ENCODE measurements around the gene OLFM1. TPM values are rescaled to one million over a fixed set of nuclear protein-coding genes. Genes with fewer than 3 reads are reported as not detected.

Gene OLFM1
- total and polyA plus RNA-seq, 2 donors = 24.5 to 28.3 TPM

DNA sequence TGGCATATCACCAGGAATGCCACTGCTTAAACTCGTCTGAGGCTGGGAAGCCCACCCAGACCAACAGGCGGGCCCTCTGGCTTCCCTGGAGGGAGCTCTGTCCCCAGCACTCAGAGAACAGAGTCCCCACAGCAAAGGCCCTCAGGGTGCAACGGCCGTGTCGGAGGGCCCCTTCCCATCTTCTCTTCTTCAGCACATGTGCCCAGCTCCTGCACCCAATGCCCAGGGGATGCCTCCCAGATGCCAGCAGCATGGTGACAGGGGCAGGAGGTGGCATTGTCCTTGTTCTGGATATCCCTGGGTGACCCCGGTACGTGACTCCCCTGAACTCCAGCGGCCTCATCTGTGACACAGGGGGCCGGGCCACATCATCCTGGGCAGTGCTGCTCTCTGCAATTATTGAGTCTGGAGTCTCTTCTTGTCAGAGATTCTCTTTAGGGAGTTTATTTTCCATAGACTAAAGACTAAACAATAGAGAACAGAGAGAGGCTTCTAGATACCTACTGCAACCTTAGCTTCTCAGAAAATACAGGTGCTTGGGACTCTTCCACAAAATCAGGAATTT, 13.6 kb upstream of the OLFM1 start:
- Histone ChIP-seq H3K27ac (ENCODE audit: low read depth in 1 of 2, low read length in 1 of 2) (no peak overlapping the region), H3K4me3 (ENCODE audit: low read length in 2 of 2) (no peak overlapping the region), H3K9me3 (ENCODE audit: control insufficient read depth in 2 of 2, insufficient read depth in 1 of 2, low read length in 1 of 2) (no peaks in the 10 kb centered on the region), H3K27me3 (ENCODE audit: control insufficient read depth in 2 of 2, insufficient read depth in 1 of 2, low read length in 1 of 2) (peaks cover 21 to 66% of the 10 kb centered on the region in 2 donors), H3K36me3 (ENCODE audit: control insufficient read depth in 2 of 2, insufficient read depth in 2 of 2, low read length in 1 of 2) (no peaks in the 10 kb centered on the region), H3K4me1 (ENCODE audit: control insufficient read depth in 2 of 2, insufficient read depth in 2 of 2, low read length in 2 of 2) (no peaks in the 10 kb centered on the region)
- 93% methylated on average over 9 of the region's 9 CpGs for WGBS
- DNase-seq (ENCODE audit: low read depth in 6 of 9, low spot score in 9 of 9) = no peak

DNA sequence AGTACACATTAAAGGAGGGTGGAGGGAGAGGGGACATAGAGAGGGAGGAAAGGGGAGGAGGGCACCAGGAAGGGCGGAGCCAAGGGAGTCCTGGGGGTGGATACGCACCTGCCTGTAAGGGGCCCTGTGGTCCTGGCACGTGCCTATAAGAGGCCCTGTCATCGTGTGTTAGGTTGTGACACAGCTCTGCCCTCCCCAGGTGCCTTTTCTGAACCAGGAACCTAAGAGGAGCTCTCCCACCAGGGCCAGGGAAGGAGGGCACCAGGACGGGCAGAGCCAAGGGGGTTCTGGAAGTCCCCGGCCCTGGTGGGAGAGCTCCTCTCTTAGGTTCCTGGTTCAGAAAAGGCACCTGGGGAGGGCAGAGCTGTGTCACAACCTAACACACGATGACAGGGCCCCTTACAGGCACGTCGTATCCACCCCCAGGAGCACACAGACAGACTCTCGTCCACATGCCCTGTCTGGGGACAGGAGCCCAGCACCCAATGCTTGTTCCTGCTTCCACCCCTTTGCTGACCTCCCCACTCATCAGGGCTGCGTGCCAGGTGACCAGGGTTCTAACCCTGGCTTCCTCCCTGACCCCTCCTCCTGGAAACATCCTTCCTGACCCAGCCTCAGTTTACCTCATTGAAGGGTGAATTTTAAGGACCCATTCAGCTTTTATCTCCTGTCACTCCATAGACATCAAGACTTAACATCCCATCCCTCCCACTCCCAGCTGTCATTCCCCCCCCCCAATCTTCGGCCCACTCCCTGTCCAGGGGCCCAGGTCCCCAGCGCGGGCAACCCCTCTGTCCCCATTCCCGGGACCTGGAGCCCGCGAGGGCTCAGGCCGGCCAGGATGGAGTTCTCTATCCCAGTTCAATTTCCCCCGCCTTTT, 12.9 kb upstream of the OLFM1 start:
- Histone ChIP-seq H3K9me3 (ENCODE audit: control insufficient read depth in 2 of 2, insufficient read depth in 1 of 2, low read length in 1 of 2) (no peaks in the 10 kb centered on the region), H3K27me3 (ENCODE audit: control insufficient read depth in 2 of 2, insufficient read depth in 1 of 2, low read length in 1 of 2) (peaks cover 21 to 61% of the 10 kb centered on the region in 2 donors), H3K36me3 (ENCODE audit: control insufficient read depth in 2 of 2, insufficient read depth in 2 of 2, low read length in 1 of 2) (no peaks in the 10 kb centered on the region), H3K4me3 (ENCODE audit: low read length in 2 of 2) (no peak overlapping the region), H3K4me1 (ENCODE audit: control insufficient read depth in 2 of 2, insufficient read depth in 2 of 2, low read length in 2 of 2) (no peaks in the 10 kb centered on the region), H3K27ac (ENCODE audit: low read depth in 1 of 2, low read length in 1 of 2) (no peak overlapping the region)
- WGBS = 53% methylated on average over 19 of the region's 19 CpGs
- DNase-seq (ENCODE audit: low read depth in 6 of 9, low spot score in 9 of 9) = no peak

DNA sequence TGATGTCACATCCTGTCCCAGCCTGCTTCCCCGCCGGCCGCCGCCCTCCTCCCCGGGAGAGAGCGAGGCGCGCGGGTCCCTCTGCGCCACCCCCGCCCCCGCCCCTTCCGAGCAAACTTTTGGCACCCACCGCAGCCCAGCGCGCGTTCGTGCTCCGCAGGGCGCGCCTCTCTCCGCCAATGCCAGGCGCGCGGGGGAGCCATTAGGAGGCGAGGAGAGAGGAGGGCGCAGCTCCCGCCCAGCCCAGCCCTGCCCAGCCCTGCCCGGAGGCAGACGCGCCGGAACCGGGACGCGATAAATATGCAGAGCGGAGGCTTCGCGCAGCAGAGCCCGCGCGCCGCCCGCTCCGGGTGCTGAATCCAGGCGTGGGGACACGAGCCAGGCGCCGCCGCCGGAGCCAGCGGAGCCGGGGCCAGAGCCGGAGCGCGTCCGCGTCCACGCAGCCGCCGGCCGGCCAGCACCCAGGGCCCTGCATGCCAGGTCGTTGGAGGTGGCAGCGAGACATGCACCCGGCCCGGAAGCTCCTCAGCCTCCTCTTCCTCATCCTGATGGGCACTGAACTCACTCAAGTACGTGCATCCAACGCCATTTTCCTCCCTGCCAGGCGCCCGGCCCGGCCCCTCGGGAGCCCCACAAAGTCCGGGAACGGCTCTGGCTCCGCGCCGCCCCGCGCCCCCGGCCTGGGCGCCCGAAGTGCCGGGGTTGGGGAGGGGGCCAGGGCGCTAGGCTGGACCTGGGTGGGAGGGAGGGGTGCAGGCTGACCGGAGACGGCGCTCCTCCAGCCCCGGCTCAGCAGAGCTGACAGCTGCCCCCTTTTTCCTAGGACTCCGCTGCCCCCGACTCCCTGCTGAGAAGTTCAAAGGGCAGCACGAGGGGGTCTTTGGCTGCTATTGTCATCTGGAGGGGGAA, 12.0 kb upstream of the OLFM1 start:
- no peak overlapping the region for H3K27ac ChIP-seq (ENCODE audit: low read depth in 1 of 2, low read length in 1 of 2)
- H3K4me1 ChIP-seq (ENCODE audit: control insufficient read depth in 2 of 2, insufficient read depth in 2 of 2, low read length in 2 of 2) = no peaks in the 10 kb centered on the region
- no peak for DNase-seq (ENCODE audit: low read depth in 6 of 9, low spot score in 9 of 9)
- WGBS = 5% methylated on average over 90 of the region's 90 CpGs
- H3K4me3 ChIP-seq (ENCODE audit: low read length in 2 of 2) = peak overlapping the region in 1 of 2 donors; percentile 8
- peaks cover 20 to 53% of the 10 kb centered on the region in 2 donors for H3K27me3 ChIP-seq (ENCODE audit: control insufficient read depth in 2 of 2, insufficient read depth in 1 of 2, low read length in 1 of 2)
- H3K36me3 ChIP-seq (ENCODE audit: control insufficient read depth in 2 of 2, insufficient read depth in 2 of 2, low read length in 1 of 2) = no peaks in the 10 kb centered on the region
- no peaks in the 10 kb centered on the region for H3K9me3 ChIP-seq (ENCODE audit: control insufficient read depth in 2 of 2, insufficient read depth in 1 of 2, low read length in 1 of 2)

DNA sequence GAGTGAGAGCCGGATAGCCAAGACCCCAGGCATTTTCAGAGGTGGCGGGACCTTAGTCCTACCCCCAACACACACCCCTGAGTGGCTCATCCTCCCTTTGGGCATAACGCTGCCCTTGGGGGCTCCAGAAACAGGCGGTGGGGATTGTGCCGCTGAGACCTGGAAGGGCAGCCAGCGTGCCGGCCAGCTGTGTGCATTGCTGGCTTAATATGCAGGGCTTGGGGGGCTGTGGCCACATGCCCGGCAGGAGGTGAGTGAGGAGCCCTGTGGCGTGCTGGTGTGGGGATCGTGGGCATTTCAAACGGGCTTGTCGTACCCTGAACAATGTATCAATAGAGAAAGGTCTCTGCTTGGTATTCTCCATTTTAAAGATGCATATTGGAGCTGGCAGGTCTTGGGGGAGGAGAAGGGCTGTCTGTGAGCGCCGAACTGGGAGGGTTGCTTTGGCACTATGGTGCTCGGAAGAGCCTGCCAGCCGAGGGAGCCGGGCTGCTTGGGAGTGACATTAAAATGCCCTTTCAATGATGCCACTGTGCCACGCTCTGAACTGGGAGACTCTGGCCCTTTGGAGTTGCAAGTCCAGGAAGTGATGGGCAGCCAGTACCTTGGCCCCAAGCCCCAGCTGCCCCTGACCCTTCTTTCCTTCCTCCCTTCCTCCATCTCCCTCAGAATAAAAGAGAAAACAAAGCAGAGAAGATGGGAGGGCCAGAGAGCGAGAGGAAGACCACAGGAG, 11.2 kb upstream of the OLFM1 start:
- H3K27me3 ChIP-seq (ENCODE audit: control insufficient read depth in 2 of 2, insufficient read depth in 1 of 2, low read length in 1 of 2) = peaks cover 18 to 51% of the 10 kb centered on the region in 2 donors
- no peak for DNase-seq (ENCODE audit: low read depth in 6 of 9, low spot score in 9 of 9)
- 34% methylated on average over 19 of the region's 19 CpGs for WGBS
- H3K9me3 ChIP-seq (ENCODE audit: control insufficient read depth in 2 of 2, insufficient read depth in 1 of 2, low read length in 1 of 2) = no peaks in the 10 kb centered on the region
- no peaks in the 10 kb centered on the region for H3K4me1 ChIP-seq (ENCODE audit: control insufficient read depth in 2 of 2, insufficient read depth in 2 of 2, low read length in 2 of 2)
- H3K36me3 ChIP-seq (ENCODE audit: control insufficient read depth in 2 of 2, insufficient read depth in 2 of 2, low read length in 1 of 2) = no peaks in the 10 kb centered on the region
- no peak overlapping the region for H3K4me3 ChIP-seq (ENCODE audit: low read length in 2 of 2)
- no peak overlapping the region for H3K27ac ChIP-seq (ENCODE audit: low read depth in 1 of 2, low read length in 1 of 2)

DNA sequence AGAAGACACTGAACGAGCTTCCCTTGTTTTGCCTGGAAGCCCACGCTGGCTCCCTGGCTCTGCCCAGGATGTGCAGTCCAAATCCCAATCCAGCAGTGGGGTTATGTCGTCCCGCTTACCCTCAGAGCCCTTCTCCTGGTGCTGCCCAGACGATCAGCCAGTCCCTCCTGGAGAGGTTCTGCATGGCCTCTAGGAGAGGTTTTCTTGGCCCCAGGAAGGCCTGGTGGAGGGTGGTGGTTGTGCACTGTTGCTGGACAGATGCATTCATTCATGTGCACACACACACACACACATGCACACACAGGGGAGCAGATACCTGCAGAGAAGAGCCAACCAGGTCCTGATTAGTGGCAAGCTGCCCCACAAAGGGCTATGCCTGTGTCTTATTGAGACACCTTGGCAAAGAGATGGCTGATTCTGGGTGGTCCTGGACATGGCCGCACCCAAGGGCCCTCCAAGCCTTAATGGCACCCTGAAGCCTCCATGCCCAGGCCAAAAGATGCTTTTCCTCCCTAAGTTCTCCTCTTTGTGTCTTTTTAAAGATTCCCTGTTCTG, 10.5 kb upstream of the OLFM1 start:
- DNase-seq (ENCODE audit: low read depth in 6 of 9, low spot score in 9 of 9) = no peak
- Histone ChIP-seq H3K4me3 (ENCODE audit: low read length in 2 of 2) (no peak overlapping the region), H3K4me1 (ENCODE audit: control insufficient read depth in 2 of 2, insufficient read depth in 2 of 2, low read length in 2 of 2) (no peaks in the 10 kb centered on the region), H3K9me3 (ENCODE audit: control insufficient read depth in 2 of 2, insufficient read depth in 1 of 2, low read length in 1 of 2) (no peaks in the 10 kb centered on the region), H3K27ac (ENCODE audit: low read depth in 1 of 2, low read length in 1 of 2) (no peak overlapping the region), H3K36me3 (ENCODE audit: control insufficient read depth in 2 of 2, insufficient read depth in 2 of 2, low read length in 1 of 2) (no peaks in the 10 kb centered on the region), H3K27me3 (ENCODE audit: control insufficient read depth in 2 of 2, insufficient read depth in 1 of 2, low read length in 1 of 2) (peaks cover 18 to 49% of the 10 kb centered on the region in 2 donors)
- WGBS = 89% methylated on average over 6 of the region's 6 CpGs

DNA sequence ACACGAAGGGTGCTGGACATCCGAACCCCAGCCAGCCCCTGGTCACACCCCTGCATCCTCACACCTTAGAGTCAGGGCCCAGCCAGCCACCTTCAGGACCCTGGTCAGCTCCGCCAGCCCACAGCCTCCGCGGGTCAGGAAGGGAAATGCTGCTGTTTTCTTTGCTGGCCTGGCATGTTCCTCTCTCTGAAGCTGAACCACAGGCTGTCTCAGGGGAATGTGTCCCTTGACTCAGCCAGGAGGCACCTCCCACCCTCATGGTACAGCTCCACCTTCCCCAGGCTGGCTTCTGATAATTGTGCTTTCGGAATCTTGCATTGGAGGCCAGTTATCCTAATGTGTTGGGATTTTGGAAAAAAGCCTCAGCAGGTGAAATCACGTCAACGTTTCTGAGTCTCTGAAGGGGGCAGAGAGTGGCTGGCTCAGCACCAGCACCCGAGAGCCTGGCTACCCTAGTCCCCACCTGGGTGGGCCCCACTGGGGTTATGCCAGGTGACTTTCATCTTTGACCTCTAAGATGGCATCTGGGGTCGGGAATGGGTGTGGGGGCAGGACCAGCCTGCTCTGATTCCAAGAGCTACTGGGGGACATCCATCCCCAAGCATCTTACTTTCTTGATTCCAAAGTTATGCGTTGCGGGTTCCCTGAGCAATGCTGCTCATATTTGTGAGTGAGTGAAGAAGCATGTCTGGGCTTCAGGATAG, 9.8 kb upstream of the OLFM1 start:
- Histone ChIP-seq H3K9me3 (ENCODE audit: control insufficient read depth in 2 of 2, insufficient read depth in 1 of 2, low read length in 1 of 2) (no peaks in the 10 kb centered on the region), H3K4me3 (ENCODE audit: low read length in 2 of 2) (no peak overlapping the region), H3K36me3 (ENCODE audit: control insufficient read depth in 2 of 2, insufficient read depth in 2 of 2, low read length in 1 of 2) (no peaks in the 10 kb centered on the region), H3K4me1 (ENCODE audit: control insufficient read depth in 2 of 2, insufficient read depth in 2 of 2, low read length in 2 of 2) (no peaks in the 10 kb centered on the region), H3K27ac (ENCODE audit: low read depth in 1 of 2, low read length in 1 of 2) (no peak overlapping the region), H3K27me3 (ENCODE audit: control insufficient read depth in 2 of 2, insufficient read depth in 1 of 2, low read length in 1 of 2) (peaks cover 18 to 49% of the 10 kb centered on the region in 2 donors)
- 51% methylated on average over 12 of the region's 12 CpGs for WGBS
- no peak for DNase-seq (ENCODE audit: low read depth in 6 of 9, low spot score in 9 of 9)

DNA sequence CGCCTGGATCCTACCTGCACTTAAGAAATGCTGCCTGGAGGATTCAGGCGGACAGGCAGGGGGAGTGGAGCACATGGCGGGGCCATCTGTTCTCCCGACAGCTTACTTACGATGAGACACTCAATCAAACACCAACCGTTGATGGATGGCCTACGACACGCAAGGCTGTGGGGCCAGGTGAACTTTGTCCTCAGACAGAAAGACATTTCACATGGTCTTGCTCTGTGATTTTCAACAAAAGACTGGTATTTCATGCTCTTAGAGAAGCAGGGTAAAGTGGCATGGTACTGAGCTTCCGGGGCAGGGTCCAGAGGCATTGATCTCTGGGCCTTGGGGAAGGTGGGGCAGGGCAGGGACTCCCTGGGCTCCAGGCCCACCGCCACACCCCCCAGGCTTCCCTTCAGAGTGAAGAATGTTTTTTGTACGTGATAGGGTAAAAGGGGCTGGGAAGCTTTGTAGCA, 9.1 kb upstream of the OLFM1 start:
- H3K27me3 ChIP-seq (ENCODE audit: control insufficient read depth in 2 of 2, insufficient read depth in 1 of 2, low read length in 1 of 2) = peaks cover 18 to 50% of the 10 kb centered on the region in 2 donors
- no peaks in the 10 kb centered on the region for H3K9me3 ChIP-seq (ENCODE audit: control insufficient read depth in 2 of 2, insufficient read depth in 1 of 2, low read length in 1 of 2)
- H3K4me1 ChIP-seq (ENCODE audit: control insufficient read depth in 2 of 2, insufficient read depth in 2 of 2, low read length in 2 of 2) = no peaks in the 10 kb centered on the region
- no peak for DNase-seq (ENCODE audit: low read depth in 6 of 9, low spot score in 9 of 9)
- no peak overlapping the region for H3K4me3 ChIP-seq (ENCODE audit: low read length in 2 of 2)
- H3K36me3 ChIP-seq (ENCODE audit: control insufficient read depth in 2 of 2, insufficient read depth in 2 of 2, low read length in 1 of 2) = no peaks in the 10 kb centered on the region
- no peak overlapping the region for H3K27ac ChIP-seq (ENCODE audit: low read depth in 1 of 2, low read length in 1 of 2)
- WGBS = 85% methylated on average over 11 of the region's 11 CpGs

DNA sequence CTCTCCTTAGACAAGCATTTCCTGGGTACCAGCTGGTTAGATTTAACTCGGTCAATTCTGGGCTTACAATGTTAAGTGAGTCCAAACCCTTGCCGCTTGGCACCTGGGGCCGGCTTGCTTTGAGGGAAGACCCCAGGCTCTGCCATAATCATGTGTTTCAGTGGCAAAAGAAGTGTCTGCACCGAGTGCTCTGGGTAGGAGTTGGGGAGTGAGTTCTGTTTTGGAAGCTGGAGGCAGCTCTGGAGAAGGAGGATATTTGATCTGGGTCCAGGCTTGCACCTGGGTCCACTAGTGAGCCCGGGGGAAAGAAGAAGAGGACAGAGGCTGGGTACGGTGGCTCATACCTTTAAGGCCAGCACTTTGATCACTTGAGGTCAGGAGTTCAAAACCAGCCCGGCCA, 8.4 kb upstream of the OLFM1 start:
- Histone ChIP-seq H3K4me3 (ENCODE audit: low read length in 2 of 2) (no peak overlapping the region), H3K27me3 (ENCODE audit: control insufficient read depth in 2 of 2, insufficient read depth in 1 of 2, low read length in 1 of 2) (peaks cover 18 to 50% of the 10 kb centered on the region in 2 donors), H3K27ac (ENCODE audit: low read depth in 1 of 2, low read length in 1 of 2) (no peak overlapping the region), H3K9me3 (ENCODE audit: control insufficient read depth in 2 of 2, insufficient read depth in 1 of 2, low read length in 1 of 2) (no peaks in the 10 kb centered on the region), H3K4me1 (ENCODE audit: control insufficient read depth in 2 of 2, insufficient read depth in 2 of 2, low read length in 2 of 2) (no peaks in the 10 kb centered on the region), H3K36me3 (ENCODE audit: control insufficient read depth in 2 of 2, insufficient read depth in 2 of 2, low read length in 1 of 2) (no peaks in the 10 kb centered on the region)
- WGBS = 92% methylated on average over 7 of the region's 7 CpGs
- no peak for DNase-seq (ENCODE audit: low read depth in 6 of 9, low spot score in 9 of 9)

Data from thymus (tissue), 11 donors.